Neural cell (in vitro differentiated cells): ENCODE results near the gene TIGD4. TPM values are rescaled to one million over a fixed set of nuclear protein-coding genes. Genes with fewer than 3 reads are reported as not detected.

Experiments
- H2AFZ ChIP-seq: fragments of 200-600, 300-800 bp; sonication (generic), shearing (Covaris generic); 2 replicates; pipeline ENCODE4 v1.6.0; 2014; ENCODE audit warnings: low read depth, mild to moderate bottlenecking, antibody characterized with exemption, low read length, moderate library complexity
- H3F3A ChIP-seq: fragments of 200-600 bp; shearing (Covaris generic); 2 replicates; pipeline ENCODE4 v1.6.1; 2016; ENCODE audit warnings: mild to moderate bottlenecking, moderate library complexity, mixed read lengths, antibody characterized with exemption, low read length; ENCODE audit not compliant: insufficient read depth, poor library complexity, severe bottlenecking
- H3K27ac ChIP-seq: fragments of 200-600, 300-800 bp; sonication (generic), shearing (Covaris generic); 2 replicates; pipeline ENCODE4 v1.5.1; 2014; ENCODE audit warnings: mild to moderate bottlenecking, low read length, moderate library complexity
- H3K27me3 ChIP-seq: fragments of 300-800, 200-600 bp; sonication (generic), shearing (Covaris generic); 2 replicates; pipeline ENCODE4 v1.6.0; 2014; ENCODE audit warnings: mild to moderate bottlenecking, low read depth, low read length, moderate library complexity; ENCODE audit not compliant: insufficient read depth
- H3K36me3 ChIP-seq: fragments of 300-800, 200-600 bp; sonication (generic), shearing (Covaris generic); 2 replicates; pipeline ENCODE4 v1.5.1; 2014; ENCODE audit warnings: mild to moderate bottlenecking, antibody characterized with exemption, low read length, moderate library complexity; ENCODE audit not compliant: insufficient read depth
- H3K4me2 ChIP-seq: fragments of 300-800, 200-600 bp; sonication (generic), shearing (Covaris generic); 2 replicates; pipeline ENCODE4 v1.6.0; 2014; ENCODE audit warnings: mild to moderate bottlenecking, low read length
- H3K4me3 ChIP-seq: fragments of 300-800, 200-600 bp; sonication (generic), shearing (Covaris generic); 2 replicates; pipeline ENCODE4 v1.5.1; 2014; ENCODE audit warnings: mild to moderate bottlenecking, low read length, moderate library complexity
- H3K79me2 ChIP-seq: fragments of 200-600 bp; shearing (Covaris generic); replicated peaks from 2 replicates; pipeline ENCODE4 v1.6.0; 2014; ENCODE audit warnings: mild to moderate bottlenecking, low read length, moderate library complexity; ENCODE audit not compliant: insufficient read depth
- H3K9ac ChIP-seq: fragments of 300-800, 200-600 bp; sonication (generic), shearing (Covaris generic); 2 replicates; pipeline ENCODE4 v1.6.1; 2016; ENCODE audit warnings: mild to moderate bottlenecking, low read length, mixed read lengths
- H3K9me2 ChIP-seq: fragments of 200-600 bp; shearing (Covaris generic); 2 replicates; pipeline ENCODE4 v1.6.1; 2016; ENCODE audit warnings: mild to moderate bottlenecking, low read length, mixed read lengths; ENCODE audit not compliant: insufficient read depth
- H3K9me3 ChIP-seq: fragments of 200-600, 300-800 bp; sonication (generic), shearing (Covaris generic); 2 replicates; pipeline ENCODE4 v1.6.1; 2016; ENCODE audit warnings: mild to moderate bottlenecking, mixed run types, low read length, moderate library complexity, mixed read lengths
- H4K20me1 ChIP-seq: fragments of 200-600 bp; shearing (Covaris generic); 2 replicates; pipeline ENCODE4 v1.6.1; 2016; ENCODE audit warnings: mild to moderate bottlenecking, mixed run types; ENCODE audit not compliant: insufficient read depth
- CTCF ChIP-seq: fragments of 450-650 bp; IDR thresholded peaks from 2 replicates; pipeline ENCODE4 v1.5.1; 2014; ENCODE audit warnings: antibody characterized with exemption, mild to moderate bottlenecking, moderate library complexity; ENCODE audit not compliant: poor library complexity, severe bottlenecking
- EP300 ChIP-seq: fragments of 450-650 bp; conservative IDR thresholded peaks from 2 replicates; pipeline ENCODE4 v1.6.1; 2014; ENCODE audit warnings: antibody characterized with exemption, mild to moderate bottlenecking, moderate library complexity; ENCODE audit not compliant: poor library complexity, severe bottlenecking
- EZH2 ChIP-seq: fragments of 200-600, 300-800 bp; shearing (Covaris generic), sonication (generic); IDR thresholded peaks from 2 replicates; pipeline ENCODE4 v1.6.1; 2014; ENCODE audit warnings: antibody characterized with exemption, low read length, borderline replicate concordance, mild to moderate bottlenecking; ENCODE audit not compliant: insufficient read depth, poor library complexity, severe bottlenecking
- MXI1 ChIP-seq: fragments of 450-650 bp; conservative IDR thresholded peaks from 2 replicates; pipeline ENCODE4 v1.6.1; 2014; ENCODE audit warnings: antibody characterized with exemption, mild to moderate bottlenecking; ENCODE audit not compliant: poor library complexity, severe bottlenecking
- POLR2AphosphoS5 ChIP-seq: IDR thresholded peaks from 2 replicates; pipeline ENCODE4 v1.6.1; 2012
- RAD21 ChIP-seq: fragments of 450-650 bp; conservative IDR thresholded peaks from 2 replicates; pipeline ENCODE4 v1.6.1; 2014; ENCODE audit warnings: antibody characterized with exemption, mild to moderate bottlenecking, moderate library complexity
- REST ChIP-seq: IDR thresholded peaks from 2 replicates; pipeline ENCODE4 v1.6.1; 2012; ENCODE audit warnings: borderline replicate concordance
- SMC3 ChIP-seq: fragments of 450-650 bp; conservative IDR thresholded peaks from 2 replicates; pipeline ENCODE4 v1.6.1; 2014; ENCODE audit warnings: antibody characterized with exemption, mild to moderate bottlenecking, moderate library complexity; ENCODE audit not compliant: poor library complexity
- TAF1 ChIP-seq: IDR thresholded peaks from 2 replicates; pipeline ENCODE4 v1.6.1; 2012; ENCODE audit warnings: low read depth
- polyA plus RNA-seq: library from polyadenylated mRNA; depleted of rRNA; stranded (reverse); fragments of >200 nt; gene quantifications from 2 replicates; pipeline ENCODE4 v1.2.3, GENCODE V29; 2014

The TIGD4 gene
- polyA plus RNA-seq, 1 donor from 2014 or later = 3.3 TPM

GRCh38 chr4:152763796-152764195 is 15.7 kb downstream of the TIGD4 start:
- TF ChIP-seq EP300 (no peak), EZH2 (no peak), REST (no peak), SMC3 (no peak), MXI1 (no peak), TAF1 (no peak), RAD21 (no peak), CTCF (no peak)
- H3K9ac ChIP-seq = no peak overlapping the region
- H3K4me3 ChIP-seq = no peak overlapping the region
- no peaks in the 10 kb centered on the region for H3K36me3 ChIP-seq
- no peak overlapping the region for H3K4me2 ChIP-seq
- no peak overlapping the region for H3K27ac ChIP-seq
- H4K20me1 ChIP-seq = no peaks in the 10 kb centered on the region
- H3K27me3 ChIP-seq = no peaks in the 10 kb centered on the region
- H3K79me2 ChIP-seq = no peaks in the 10 kb centered on the region
- no peaks in the 10 kb centered on the region for H3F3A ChIP-seq
- no peak overlapping the region for H2AFZ ChIP-seq
- H3K9me2 ChIP-seq = no peaks in the 10 kb centered on the region
- H3K9me3 ChIP-seq = no peaks in the 10 kb centered on the region

GRCh38 chr4:152748619-152749018 is 30.9 kb downstream of the TIGD4 start:
- Histone ChIP-seq H3K79me2 (no peaks in the 10 kb centered on the region), H3K27ac (no peak overlapping the region), H3K4me3 (no peak overlapping the region), H3K9me3 (no peaks in the 10 kb centered on the region), H3K27me3 (no peaks in the 10 kb centered on the region), H3K36me3 (no peaks in the 10 kb centered on the region), H3F3A (no peaks in the 10 kb centered on the region), H4K20me1 (no peaks in the 10 kb centered on the region), H3K9me2 (no peaks in the 10 kb centered on the region), H3K9ac (no peak overlapping the region), H2AFZ (no peak overlapping the region), H3K4me2 (no peak overlapping the region)
- TF ChIP-seq EZH2 = no peak

- no peaks in the 10 kb centered on the region for H3F3A ChIP-seq
- no peaks in the 10 kb centered on the region for H3K36me3 ChIP-seq
- H3K4me3 ChIP-seq = no peak overlapping the region
- TF ChIP-seq REST (no peak), MXI1 (no peak), EZH2 (no peak), RAD21 (no peak), EP300 (no peak), POLR2AphosphoS5 (no peak), CTCF (no peak), TAF1 (no peak), SMC3 (no peak)
- no peak overlapping the region for H3K27ac ChIP-seq
- H3K9ac ChIP-seq = no peak overlapping the region
- no peaks in the 10 kb centered on the region for H3K9me2 ChIP-seq
- no peaks in the 10 kb centered on the region for H3K79me2 ChIP-seq
- no peaks in the 10 kb centered on the region for H3K9me3 ChIP-seq
- no peaks in the 10 kb centered on the region for H3K27me3 ChIP-seq
- H4K20me1 ChIP-seq = no peaks in the 10 kb centered on the region
- H3K4me2 ChIP-seq = no peak overlapping the region
- no peak overlapping the region for H2AFZ ChIP-seq
Measured at GRCh38 chr4:152747444-152747843, 32.1 kb downstream of the TIGD4 start.
